Measurements from ENCODE around the gene CLDN22.
"Not testable (repeated sequence)": the region's sequence is repeated elsewhere in the genome, so short reads cannot be mapped to it uniquely, and the experiment has no call there.

CLDN22 gene

GRCh38 chr4:183347146-183347545 is 27.1 kb upstream of the CLDN22 start:
- no peak for DNase-seq

GRCh38 chr4:183345261-183345660 is 25.2 kb upstream of the CLDN22 start:
- DNase-seq = no peak

- DNase-seq = no peak
These were observed 24.6 kb upstream of the CLDN22 start for GRCh38 chr4:183344523-183345255.

- no peak for DNase-seq
These were observed 23.7 kb upstream of the CLDN22 start for GRCh38 chr4:183343730-183344129.

GRCh38 chr4:183342541-183343533 is 22.8 kb upstream of the CLDN22 start:
- peak; percentile 13 for DNase-seq

- no peak for DNase-seq
These were observed 17.8 kb upstream of the CLDN22 start for GRCh38 chr4:183337833-183338232.

GRCh38 chr4:183337349-183337748 is 17.3 kb upstream of the CLDN22 start:
- no peak for DNase-seq

GRCh38 chr4:183335369-183335940 is 15.4 kb upstream of the CLDN22 start:
- DNase-seq = no peak

GRCh38 chr4:183333983-183334382 is 13.9 kb upstream of the CLDN22 start:
- no peak for DNase-seq

- no peak for DNase-seq
These were observed 13.1 kb upstream of the CLDN22 start for GRCh38 chr4:183333202-183333601.

GRCh38 chr4:183332447-183332846 is 12.4 kb upstream of the CLDN22 start:
- no peak for DNase-seq

GRCh38 chr4:183330841-183331240 is 10.8 kb upstream of the CLDN22 start:
- DNase-seq = no peak

GRCh38 chr4:183329954-183330742 is 10.1 kb upstream of the CLDN22 start:
- no peak for DNase-seq

GRCh38 chr4:183329244-183329643 is 9.2 kb upstream of the CLDN22 start:
- DNase-seq = no peak

- no peak for DNase-seq
These were observed 8.8 kb upstream of the CLDN22 start for GRCh38 chr4:183328832-183329231.

GRCh38 chr4:183327827-183328226 is 7.8 kb upstream of the CLDN22 start:
- no peak for DNase-seq

GRCh38 chr4:183326853-183327252 is 6.8 kb upstream of the CLDN22 start:
- DNase-seq = no peak

- not testable (repeated sequence) for DNase-seq
These were observed 6.3 kb upstream of the CLDN22 start for GRCh38 chr4:183326387-183326786.

- no peak for DNase-seq
These were observed 4.5 kb upstream of the CLDN22 start for GRCh38 chr4:183324619-183325018.

GRCh38 chr4:183324056-183324455 is 4.0 kb upstream of the CLDN22 start:
- DNase-seq = not testable (repeated sequence)

- DNase-seq = no peak
These were observed 3.2 kb upstream of the CLDN22 start for GRCh38 chr4:183323295-183323694.

GRCh38 chr4:183322326-183322725 is 2.2 kb upstream of the CLDN22 start, which contains the start of gene CLDN24:
CLDN24 (minus strand) TSS chr4:183322426; CDS start chr4:183322426, 0 bp downstream.
- no peak for DNase-seq

Data from activated gamma-delta T cell (primary cell).